ENCODE data around the gene MAP3K5. TPM values are rescaled to one million over a fixed set of nuclear protein-coding genes. Genes with fewer than 3 reads are reported as not detected.

MAP3K5 gene
- total and polyA plus RNA-seq, 2 of the 8 experiments (the other 6 are each of a cell fraction or from before 2014, with no cell fraction given), result 0.63 to 2.6 TPM

DNA sequence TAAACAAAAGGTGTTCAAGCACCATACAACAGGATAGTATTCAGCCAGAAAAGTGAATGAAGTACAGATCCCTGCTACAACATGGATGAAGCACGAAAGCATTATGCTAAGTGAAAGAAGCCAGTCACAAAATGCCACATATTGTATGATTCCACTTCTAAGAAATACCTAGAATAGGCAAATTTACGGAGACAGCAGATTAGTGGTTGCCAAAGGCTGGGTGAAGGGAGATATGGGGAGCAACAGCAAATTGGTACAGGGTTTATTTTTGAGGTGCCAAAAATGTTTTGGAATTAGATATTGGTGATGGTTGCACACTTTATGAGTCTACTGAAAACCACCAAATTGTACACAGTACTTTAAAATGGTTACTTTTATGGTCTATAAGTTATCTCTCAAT is 23.2 kb downstream of the MAP3K5 start:
- 86% methylated on average over 2 of the region's 2 CpGs; no CpG with 5 or more reads in 1 of the 2 experiments for WGBS, 2 experiments (ENCODE audit: extremely low coverage in 1 of 2, insufficient coverage in 1 of 2, insufficient read length in 1 of 2, insufficient replicate concordance in 2 of 2, low coverage in 1 of 2, low lambda C conversion rate in 2 of 2, missing lambda C conversion rate in 1 of 2)
- Histone ChIP-seq H3K79me1 (ENCODE audit: low read depth, low read length) (no peaks in the 10 kb centered on the region), H3K27ac (ENCODE audit: low read depth, low read length) (no peak overlapping the region), H3K9me3 (ENCODE audit: insufficient read depth in 2 of 2, low read depth in 1 of 2, low read length in 1 of 2) (no peaks in the 10 kb centered on the region), H2BK12ac (ENCODE audit: low read depth, low read length) (no peak overlapping the region), H4K5ac (ENCODE audit: insufficient read length, low read depth, low read length) (no peak overlapping the region), H3K4me3 (ENCODE audit: extremely low read depth in 1 of 4, insufficient read depth in 2 of 4, low read depth in 3 of 4, low read length in 4 of 4) (no peak overlapping the region), H2BK15ac (ENCODE audit: low read length) (no peak overlapping the region), H3K79me2 (ENCODE audit: control insufficient read depth in 1 of 2, insufficient read depth in 2 of 2, low read length in 2 of 2) (no peaks in the 10 kb centered on the region), H4K91ac (replicated peaks; ENCODE audit: insufficient read length, low read length) (no peak overlapping the region), H3K23ac (ENCODE audit: insufficient read length) (no peak overlapping the region), H2BK120ac (replicated peaks; ENCODE audit: low read depth, low read length) (no peak overlapping the region), H4K20me1 (replicated peaks in 1 of 2; ENCODE audit: control insufficient read depth in 1 of 2, insufficient read depth in 2 of 2, low read length in 2 of 2) (no peaks in the 10 kb centered on the region), H3K23me2 (ENCODE audit: low read depth, low read length) (no peaks in the 10 kb centered on the region), H2BK20ac (ENCODE audit: low read length) (no peak overlapping the region), H4K8ac (ENCODE audit: extremely low read depth, insufficient read depth, low read length) (no peak overlapping the region), H3K27me3 (replicated peaks in 1 of 4; ENCODE audit: control insufficient read depth in 3 of 4, extremely low read depth in 1 of 4, insufficient read depth in 3 of 4, low read length in 3 of 4) (no peaks in the 10 kb centered on the region), H3K18ac (ENCODE audit: extremely low read depth, low read length) (no peak overlapping the region), H2AFZ (ENCODE audit: low read length) (no peak overlapping the region), H3K56ac (replicated peaks; ENCODE audit: insufficient read length, low read depth, low read length) (no peak overlapping the region), H3K36me3 (ENCODE audit: control insufficient read depth in 2 of 4, insufficient read depth in 4 of 4, low read length in 3 of 4) (no peaks in the 10 kb centered on the region), H3K4me2 (ENCODE audit: insufficient read depth in 1 of 2, low read depth in 2 of 2, low read length in 2 of 2) (no peak overlapping the region), H3K4ac (replicated peaks; ENCODE audit: insufficient read length, low read depth, low read length) (no peak overlapping the region), H2AK5ac (ENCODE audit: low read depth, low read length) (no peak overlapping the region), H3K4me1 (replicated peaks in 1 of 4; ENCODE audit: control insufficient read depth in 3 of 4, insufficient read depth in 4 of 4, low read length in 3 of 4) (peaks cover 3 to 5% (median 4%) of the 10 kb centered on the region in 4 experiments; a peak in 5 of 7 replicates), H3K14ac (ENCODE audit: insufficient read length) (no peak overlapping the region), H2BK5ac (ENCODE audit: low read depth, low read length) (no peak overlapping the region), H3K9ac (replicated peaks in 1 of 4; ENCODE audit: extremely low read depth in 1 of 4, low read depth in 3 of 4, low read length in 3 of 4) (no peak overlapping the region)
- TF ChIP-seq GABPA (IDR thresholded peaks at IDR 0.05; ENCODE audit: borderline replicate concordance, insufficient read depth, low read length) (no peak), TAF1 (IDR thresholded peaks at IDR 0.05; ENCODE audit: low read depth, low read length) (no peak), TEAD4 (IDR thresholded peaks at IDR 0.05; ENCODE audit: low read depth, low read length) (no peak), SRF (IDR thresholded peaks at IDR 0.05; ENCODE audit: low read depth, low read length) (no peak)
- TF ChIP-seq, protein P1, sequence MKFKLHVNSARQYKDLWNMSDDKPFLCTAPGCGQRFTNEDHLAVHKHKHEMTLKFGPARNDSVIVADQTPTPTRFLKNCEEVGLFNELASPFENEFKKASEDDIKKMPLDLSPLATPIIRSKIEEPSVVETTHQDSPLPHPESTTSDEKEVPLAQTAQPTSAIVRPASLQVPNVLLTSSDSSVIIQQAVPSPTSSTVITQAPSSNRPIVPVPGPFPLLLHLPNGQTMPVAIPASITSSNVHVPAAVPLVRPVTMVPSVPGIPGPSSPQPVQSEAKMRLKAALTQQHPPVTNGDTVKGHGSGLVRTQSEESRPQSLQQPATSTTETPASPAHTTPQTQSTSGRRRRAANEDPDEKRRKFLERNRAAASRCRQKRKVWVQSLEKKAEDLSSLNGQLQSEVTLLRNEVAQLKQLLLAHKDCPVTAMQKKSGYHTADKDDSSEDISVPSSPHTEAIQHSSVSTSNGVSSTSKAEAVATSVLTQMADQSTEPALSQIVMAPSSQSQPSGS (IDR thresholded peaks at IDR 0.05; ENCODE audit: low read length), result no peak
- FAIRE-seq (peak; percentile 19), DNase-seq (ENCODE audit: low read depth in 1 of 2, low spot score in 2 of 2) (no peak)
- POLR2A ChIA-PET (ENCODE audit: partially characterized antibody), result no interaction called here
- CTCF ChIA-PET (ENCODE audit: partially characterized antibody), result no interaction called here

All from H1 (cell line).